Skeletal muscle cell (primary cell): ENCODE measurements around the gene RXRA.

Experiments
- DNase-seq: peaks from one replicate; pipeline ENCODE4 v3.0.0-alpha.2; 2010; ENCODE audit warnings: low read depth
- H3K4me3 ChIP-seq: 2 replicates; pipeline ENCODE4 v1.5.1; 2011; ENCODE audit warnings: low read depth, mild to moderate bottlenecking, control low read depth, low read length, moderate library complexity

Gene RXRA

DNA sequence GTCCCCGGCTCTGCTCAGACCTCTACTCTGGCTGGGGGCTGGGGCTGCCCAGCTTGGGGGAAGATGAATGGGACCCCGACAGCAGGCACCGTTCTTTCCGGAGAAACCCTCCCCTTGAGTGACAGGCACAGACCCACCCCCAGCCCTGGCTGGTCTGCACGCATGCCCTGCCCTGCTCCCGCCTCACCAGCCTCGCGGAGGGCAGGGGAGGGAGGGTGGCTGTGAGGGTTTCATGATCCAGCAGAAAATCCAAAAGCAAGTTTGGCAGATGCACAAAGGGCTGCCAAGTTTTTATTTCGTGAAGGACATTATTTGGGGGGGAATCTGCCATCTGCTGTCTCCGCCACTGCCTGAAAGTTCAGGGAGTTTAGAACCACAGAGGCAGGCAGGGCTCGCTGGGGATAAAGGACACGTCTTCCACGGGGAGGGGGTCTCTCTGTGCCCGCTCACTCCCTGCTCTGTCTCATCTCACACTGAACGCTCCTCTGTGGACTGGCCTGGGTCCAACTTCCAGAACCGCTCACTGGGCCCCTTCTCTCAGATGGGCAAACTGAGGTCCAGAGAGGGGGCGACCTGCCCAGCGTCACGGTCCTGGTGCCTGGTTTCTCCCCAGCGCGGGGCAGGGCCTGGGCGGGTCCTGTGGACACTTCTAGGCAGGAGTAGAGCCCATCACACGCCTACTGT, 92.9 kb downstream of the RXRA start:
- no peak overlapping the region for H3K4me3 ChIP-seq

DNA sequence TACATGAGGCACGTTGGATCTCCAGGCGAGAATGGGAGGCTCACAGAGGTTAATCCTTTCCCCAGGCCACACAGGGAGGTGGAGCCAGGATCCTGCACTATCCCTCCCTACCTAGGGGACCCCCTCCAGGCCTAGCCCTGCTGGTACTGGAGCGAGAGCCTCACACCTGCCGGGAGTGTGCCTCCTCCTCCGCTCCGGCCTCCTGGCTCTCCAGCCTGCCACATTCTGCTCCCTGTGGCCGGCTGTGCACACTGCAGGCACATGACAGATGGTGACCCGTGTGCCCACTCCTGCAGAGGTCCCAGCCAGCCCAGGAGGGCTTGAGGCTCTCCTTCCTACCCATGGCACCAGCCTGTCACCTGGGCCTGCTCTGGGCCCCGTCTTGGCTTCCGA, 93.4 kb downstream of the RXRA start:
- no peak for DNase-seq
- no peak overlapping the region for H3K4me3 ChIP-seq

More for the DNA sequence above, 92.9 kb downstream of the RXRA start:
- DNase-seq, result no peak

DNA sequence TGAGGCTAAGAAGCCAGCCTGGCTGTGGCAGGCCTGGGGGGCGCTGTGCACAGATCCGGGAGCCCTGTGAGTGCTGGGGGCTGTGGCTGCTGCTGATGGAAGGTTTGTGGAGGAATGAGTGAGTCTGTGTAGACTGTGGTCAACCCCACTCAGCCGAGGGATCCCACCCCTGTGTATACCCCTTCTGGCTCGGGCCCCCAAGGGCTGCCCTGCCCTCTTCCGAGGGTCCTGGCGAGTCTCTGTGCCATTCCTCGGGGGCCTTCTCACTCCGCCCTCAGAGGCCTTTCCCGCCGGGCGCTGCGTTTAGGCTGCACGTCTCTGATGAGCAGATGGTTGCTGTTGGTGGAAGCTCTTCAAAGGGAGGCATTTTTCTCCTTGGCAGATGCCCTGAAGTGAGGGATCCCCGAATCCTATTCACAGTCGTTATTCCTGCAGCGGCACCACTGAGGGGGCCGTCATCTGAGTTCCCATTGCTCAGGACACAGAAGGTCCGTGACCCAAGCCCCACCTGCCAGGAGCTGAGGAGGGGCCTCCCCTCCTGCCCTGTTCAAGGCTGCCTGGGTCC, 94.1 kb downstream of the RXRA start:
- no peak for DNase-seq
- H3K4me3 ChIP-seq, result no peak overlapping the region

DNA sequence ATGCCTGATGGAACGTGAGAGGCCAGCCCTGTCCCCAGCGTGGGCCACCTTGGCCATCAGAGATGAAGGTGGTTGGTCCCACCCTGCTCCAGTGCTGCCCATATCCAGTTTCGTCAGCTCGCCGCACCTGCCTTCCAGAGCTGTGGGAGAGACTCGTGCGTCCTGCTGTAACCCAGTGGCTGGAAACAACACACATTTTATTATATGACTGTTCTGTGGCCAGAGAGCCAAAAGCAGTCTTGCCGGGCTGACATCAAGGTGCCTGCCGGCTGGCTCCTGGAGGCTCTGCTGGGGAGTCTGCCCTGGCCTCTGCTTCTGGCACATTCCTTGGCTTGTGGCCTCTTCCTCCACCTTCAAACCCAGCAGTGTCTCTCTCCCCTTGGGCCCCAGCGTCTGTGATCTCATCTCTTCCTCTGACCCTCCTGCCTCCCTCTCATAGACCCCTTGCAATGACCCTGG, 94.7 kb downstream of the RXRA start:
- no peak for DNase-seq
- no peak overlapping the region for H3K4me3 ChIP-seq

DNA sequence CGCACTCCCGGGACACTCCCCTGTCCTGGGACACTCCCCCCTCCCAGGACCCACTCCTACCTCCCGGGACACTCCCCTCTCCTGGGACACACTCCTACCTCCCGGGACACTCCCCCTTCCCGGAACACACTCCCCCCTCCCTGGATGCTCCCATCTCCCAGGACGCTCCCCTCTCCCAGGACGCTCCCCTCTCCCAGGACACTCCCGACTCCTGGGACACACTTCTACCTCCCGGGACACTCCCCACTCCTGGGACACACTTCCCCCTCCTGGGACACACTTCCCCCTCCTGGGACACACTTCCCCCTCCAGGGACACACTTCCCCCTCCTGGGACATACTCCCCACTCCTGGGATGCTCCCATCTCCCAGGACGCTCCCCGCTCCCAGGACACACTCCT, 95.6 kb downstream of the RXRA start:
- H3K4me3 ChIP-seq, result no peak overlapping the region
- DNase-seq, result no peak

DNA sequence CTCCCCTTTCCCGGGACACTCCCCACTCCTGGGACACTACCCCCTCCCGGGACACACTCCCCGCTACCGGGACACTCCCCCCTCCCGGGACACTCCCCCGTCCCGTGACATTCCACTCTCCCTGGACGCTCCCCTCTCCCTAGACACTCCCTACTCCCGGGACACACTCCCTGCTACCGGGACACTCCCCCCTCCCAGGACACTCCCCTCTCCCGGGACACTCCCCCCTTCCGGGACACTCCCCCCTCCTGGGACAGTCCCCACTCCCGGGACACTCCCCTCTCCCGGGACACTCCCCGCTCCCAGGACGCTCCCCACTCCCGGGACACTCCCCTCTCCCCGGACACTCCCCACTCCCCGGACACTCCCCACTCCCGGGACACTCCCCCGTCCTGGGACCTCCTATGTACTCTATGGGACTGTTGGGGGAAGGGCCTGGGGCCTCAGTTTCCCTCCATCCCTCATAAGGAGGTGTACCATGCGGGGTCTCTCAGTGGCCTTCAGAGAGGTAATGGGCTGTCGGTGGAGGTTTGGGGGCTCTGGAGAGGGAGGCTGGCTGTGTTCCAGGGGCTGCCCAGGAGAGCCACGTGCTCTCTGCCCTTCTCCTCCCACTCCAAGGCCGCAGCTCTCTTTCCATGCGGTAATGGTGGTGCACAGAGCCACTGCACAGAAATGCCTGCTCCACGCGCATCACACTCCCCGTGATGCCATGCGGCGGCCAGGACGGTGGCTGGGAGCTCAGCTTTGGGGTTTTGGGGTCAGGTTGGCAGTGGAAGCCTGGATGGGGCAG, 96.2 kb downstream of the RXRA start:
- H3K4me3 ChIP-seq, result no peak overlapping the region
- DNase-seq, result no peak

DNA sequence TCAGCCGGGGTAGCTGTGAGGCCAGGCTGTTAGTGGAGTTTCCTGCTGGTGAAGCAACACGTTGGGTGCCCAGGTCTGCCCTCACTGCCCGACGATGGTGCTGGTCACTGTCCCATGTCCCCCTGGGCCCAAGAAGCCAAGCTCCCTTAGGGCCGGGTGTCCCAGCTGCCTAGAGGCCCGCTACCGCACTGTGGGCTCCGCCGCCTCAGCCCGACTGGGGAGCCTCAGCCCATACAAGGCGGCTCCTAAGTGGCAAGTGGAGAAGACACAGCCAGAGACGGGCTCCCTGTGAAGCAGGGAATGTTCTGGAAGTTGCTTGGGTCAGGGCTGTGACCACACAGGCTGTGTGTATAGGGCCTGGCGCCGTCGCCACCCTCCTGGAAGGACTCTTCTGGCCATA, 96.9 kb downstream of the RXRA start:
- no peak for DNase-seq
- no peak overlapping the region for H3K4me3 ChIP-seq

DNA sequence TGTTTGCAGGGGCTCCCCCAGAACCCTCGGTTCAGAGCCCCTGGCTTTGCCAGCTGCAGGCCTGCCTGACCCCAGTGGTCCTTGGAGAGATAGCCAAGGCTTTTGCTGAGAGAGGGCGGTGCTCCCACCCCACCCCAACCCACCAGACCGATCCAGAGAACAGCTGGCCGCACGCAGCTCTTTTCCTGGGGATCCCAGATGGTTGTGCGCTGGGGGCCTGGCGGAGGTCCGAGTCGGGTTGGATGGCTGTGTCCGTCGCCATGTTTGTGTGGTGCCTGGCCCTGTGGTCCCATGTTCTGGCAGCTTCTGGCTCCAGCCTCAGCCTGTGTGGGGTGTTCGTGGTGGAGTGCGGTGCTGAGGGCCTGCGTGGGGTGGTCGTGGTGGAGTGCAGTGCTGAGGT, 97.5 kb downstream of the RXRA start:
- no peak for DNase-seq
- H3K4me3 ChIP-seq, result no peak overlapping the region

DNA sequence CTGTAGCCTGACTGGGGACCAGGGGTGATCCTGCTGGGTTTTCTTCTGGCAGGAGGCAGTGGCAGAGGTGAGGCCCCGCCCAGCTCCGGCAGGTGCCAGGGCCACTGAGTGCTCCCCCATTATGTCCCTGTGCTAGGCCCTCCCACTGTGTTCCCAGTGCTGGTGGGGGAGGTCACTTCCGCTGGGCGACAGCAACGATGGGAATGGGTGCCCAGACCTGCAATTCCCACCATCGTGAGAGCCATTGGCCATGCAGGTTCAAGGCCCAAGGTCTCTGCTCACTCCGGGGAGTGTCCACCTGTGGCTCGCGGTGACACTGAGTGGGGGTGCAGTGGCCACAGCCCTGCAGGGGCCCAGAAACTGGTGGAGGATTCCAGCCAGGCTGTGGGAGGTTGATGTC, 98.6 kb downstream of the RXRA start:
- no peak overlapping the region for H3K4me3 ChIP-seq
- no peak for DNase-seq

DNA sequence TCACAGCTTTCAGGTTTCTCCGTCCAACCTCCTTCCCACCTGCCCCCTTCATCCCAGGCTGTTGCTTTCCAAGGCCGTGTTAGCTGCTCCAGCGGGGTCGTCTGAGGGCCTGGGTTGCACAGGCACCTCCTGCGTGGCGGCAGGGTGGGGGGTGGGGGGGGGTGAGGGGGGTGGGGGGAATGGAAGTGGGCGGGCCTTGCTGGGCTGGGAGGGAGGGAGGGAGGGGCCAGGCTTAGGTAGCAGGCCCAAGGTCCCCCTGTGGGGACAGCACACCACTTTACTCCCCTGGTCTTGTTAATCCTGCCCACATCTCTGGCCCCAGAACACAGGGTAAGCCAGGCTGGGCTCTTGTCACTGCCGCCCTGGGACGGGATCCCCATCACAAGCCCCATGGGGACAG, 99.1 kb downstream of the RXRA start:
- no peak overlapping the region for H3K4me3 ChIP-seq
- no peak for DNase-seq

DNA sequence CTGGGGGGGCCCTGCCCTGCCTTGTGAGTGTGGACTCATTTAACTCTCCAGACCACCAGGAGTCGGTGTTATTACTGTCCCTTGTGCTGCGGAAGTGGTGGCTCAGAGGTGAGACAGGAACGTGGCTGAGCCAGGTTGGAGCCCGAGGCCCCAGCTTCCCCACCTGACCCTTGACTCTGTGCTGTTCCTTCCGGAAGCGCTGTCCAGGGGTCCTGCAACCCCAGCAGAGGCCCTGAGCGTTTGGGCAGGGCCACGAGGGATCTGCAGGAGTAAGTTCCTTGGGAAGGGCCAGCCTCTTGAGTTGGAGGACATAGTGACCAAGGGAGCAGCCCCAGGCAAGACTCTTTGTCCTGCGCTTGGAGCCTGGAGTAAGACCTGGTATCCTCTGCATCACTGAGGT, 99.6 kb downstream of the RXRA start:
- no peak overlapping the region for H3K4me3 ChIP-seq
- DNase-seq, result no peak

DNA sequence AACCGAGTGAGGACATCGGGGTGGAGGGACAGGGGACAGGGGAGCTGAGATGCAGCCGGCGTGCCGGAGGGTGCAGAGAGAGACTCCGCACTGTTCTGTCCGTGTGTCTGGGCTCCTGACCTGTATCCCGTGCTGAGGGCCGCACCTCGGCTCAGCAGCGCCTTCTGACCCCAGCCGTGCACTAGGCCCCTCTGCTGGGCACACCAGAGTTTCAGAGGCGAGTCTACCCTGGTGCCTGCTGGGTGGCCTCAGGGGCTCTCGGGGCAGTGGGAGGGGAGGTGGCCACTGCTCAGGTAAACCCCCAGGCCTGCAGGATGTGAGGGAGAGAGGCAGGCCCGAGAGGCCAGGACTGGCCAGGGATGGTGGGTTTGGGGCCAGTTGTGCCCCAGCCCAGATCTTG, 100.2 kb downstream of the RXRA start:
- H3K4me3 ChIP-seq, result no peak overlapping the region
- no peak for DNase-seq

DNA sequence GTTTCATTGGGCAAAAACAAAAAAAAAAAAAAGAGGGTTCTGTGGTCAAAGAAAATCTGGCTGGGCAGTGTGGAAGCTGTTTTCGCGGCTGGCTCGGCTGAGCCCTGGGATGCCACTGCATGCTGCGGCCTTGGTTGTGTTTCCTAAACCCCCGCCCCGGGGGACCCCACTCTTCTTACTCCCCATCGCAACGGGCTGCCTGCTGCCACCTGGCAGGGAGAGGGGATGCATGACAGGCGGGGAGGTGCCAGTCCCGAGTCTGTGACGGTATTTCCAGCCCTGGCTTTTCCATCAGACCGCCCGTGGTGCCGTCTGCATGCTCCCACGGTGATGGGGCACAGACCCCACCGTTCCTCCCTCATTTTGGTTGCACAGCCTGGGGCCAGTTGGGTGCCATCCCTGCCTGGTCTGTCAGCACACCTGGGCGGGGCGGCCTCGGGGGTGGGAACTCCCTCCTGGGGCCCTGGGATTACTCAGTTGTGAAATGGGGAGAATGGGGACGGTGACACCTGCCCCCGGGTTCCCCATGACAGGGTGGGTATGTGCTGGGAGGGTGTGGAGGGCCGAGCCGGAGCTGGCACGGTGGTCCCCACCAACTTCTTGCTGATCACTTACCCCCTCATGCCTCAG, 101.0 kb downstream of the RXRA start:
- no peak for DNase-seq
- no peak overlapping the region for H3K4me3 ChIP-seq

DNA sequence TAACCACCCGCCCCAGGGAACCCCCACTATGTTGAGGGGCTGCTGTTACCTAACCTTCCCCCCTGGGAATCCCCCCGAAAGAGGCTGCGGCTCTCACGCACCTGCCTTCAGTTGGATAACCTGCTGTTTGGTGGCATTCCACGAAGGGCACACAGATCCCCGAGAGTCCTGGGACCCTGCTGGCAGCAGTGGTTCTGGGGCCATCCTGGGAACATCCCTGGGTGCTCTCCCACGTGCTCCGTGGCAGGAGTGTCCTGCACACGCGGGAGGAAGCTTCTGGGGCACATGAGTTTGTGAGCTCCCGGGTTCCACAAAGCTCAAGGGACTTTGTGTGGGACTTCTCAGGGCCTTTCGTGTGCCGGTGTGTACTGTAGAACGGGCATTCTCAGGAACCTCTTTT, 102.3 kb downstream of the RXRA start:
- no peak overlapping the region for H3K4me3 ChIP-seq
- DNase-seq, result no peak

DNA sequence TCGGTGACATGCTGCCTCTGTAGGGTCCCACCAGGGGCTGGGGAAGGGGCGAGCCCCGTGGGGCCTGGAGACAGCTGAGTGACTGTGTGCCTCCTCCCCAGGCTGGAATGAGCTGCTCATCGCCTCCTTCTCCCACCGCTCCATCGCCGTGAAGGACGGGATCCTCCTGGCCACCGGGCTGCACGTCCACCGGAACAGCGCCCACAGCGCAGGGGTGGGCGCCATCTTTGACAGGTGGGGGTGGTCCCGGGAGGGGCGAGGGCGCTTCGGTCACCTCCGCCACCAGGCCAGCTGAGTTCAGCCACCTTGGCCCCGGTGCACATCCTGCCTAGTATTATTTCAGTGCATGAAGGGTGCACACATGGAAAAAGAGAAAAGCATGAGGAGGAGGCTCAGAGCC, 102.8 kb downstream of the RXRA start:
- H3K4me3 ChIP-seq, result no peak overlapping the region
- DNase-seq, result no peak

DNA sequence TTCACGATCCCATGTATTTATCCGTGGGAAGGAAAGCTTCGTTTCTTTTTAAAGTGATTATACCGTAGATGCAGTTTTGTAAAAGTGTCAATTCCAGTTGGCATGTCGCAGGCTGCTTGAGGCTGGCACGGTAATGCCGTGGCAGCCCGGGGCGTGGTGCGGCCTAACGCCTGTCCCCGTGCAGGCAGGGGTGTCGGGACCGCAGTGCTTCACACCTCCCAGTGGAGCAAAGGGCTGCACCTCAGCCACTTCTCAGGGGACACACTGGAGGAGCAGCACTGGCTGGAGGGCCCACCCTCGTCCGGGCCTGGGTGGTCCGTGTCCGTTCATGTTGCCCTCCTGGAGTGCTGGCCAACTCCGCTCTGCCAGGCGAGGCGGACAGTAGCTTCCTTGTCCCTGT, 103.2 kb downstream of the RXRA start:
- H3K4me3 ChIP-seq, result no peak overlapping the region
- DNase-seq, result no peak

DNA sequence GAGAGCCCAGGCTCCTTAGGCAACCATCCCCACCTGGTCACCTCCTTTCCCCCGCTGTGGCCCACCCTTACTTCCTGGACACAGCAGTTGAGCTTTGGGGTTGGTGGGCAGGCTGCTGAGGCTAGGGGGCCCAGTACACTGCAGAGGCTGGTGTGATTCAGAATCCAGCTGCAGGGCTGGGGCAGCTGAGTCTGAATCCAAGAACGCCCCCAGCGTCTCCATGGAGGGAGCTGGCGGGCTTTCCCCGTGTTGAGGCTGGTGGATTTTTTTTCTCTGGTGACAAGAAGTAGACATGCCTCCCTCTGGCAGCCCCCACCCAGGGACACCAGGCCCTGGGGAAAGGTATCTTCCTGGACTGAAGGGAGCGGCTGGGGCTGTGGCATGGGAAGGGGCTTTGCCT, 104.8 kb downstream of the RXRA start:
- DNase-seq, result no peak
- no peak overlapping the region for H3K4me3 ChIP-seq

DNA sequence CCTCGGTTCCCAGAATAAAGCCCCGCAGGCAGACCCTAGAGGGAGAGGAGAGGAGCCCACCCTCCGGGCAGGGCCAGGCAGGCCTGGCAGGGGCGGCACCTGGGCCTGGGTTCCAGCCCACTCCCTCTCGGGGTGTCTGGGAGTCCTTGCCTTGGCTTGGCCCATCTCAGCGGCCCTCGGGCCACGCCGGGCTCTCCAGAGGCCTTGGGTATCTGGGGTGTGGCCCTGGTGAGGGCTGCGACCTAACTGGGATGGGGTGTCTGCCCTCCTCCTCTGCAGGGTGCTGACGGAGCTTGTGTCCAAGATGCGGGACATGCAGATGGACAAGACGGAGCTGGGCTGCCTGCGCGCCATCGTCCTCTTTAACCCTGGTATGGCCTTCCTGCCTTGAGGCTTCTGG, 105.4 kb downstream of the RXRA start:
- no peak overlapping the region for H3K4me3 ChIP-seq
- no peak for DNase-seq

DNA sequence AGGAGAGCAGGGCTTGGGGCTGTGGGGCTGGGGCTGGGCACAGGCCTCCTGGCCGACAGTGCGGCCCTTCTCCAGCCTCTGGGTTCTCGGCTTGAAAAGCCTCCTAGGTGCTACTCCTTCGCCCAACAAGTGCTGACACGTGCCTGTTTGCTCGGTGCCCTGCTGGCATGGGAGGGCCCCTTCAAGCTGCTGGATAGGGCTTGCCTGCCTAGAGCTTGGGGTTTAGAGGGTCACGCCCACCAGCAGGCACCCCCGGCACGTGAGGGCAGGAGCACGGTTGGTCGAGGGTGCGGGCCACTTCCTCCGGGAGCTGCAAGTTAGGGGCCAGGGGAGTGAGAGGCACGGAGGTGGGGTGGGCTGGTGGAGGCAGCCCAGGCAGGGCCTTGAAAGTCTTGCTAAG, 106.2 kb downstream of the RXRA start:
- DNase-seq, result no peak
- no peak overlapping the region for H3K4me3 ChIP-seq

DNA sequence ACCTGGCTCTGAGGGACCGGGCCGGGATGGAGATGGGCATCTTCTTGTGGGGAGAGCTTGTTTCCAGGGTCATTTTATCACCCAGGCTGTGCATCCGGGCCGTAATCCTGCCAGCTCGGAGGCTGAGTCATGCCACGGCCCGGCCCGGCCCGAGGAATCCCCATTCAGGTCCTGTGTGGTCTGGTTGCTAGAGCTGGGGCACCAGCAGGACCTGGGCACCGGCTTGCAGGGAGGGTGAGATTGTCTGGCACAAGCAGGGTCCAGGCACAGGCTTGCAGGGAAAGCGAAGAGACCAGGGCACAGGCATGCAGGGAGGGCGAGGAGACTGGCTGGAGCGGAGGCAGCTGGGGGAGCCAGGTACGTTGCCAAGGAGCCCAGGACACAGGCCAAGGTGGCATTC, 106.8 kb downstream of the RXRA start:
- no peak overlapping the region for H3K4me3 ChIP-seq

More for the DNA sequence above, 106.8 kb downstream of the RXRA start:
- DNase-seq, result no peak
